Epithelial cell of esophagus (primary cell): ENCODE results near the gene ROBO4.

ENCODE experiments used
- DNase-seq: peaks from one replicate; pipeline ENCODE4 v3.0.0; 2010; ENCODE audit warnings: low read depth
- H3K4me3 ChIP-seq: 2 replicates; pipeline ENCODE4 v1.5.1; 2011; ENCODE audit warnings: mild to moderate bottlenecking, low read length, control low read depth
- TF ChIP-seq, protein P1 (sequence below): IDR thresholded peaks from 2 replicates; pipeline ENCODE4 v1.5.1; 2011; ENCODE audit warnings: low read depth, mild to moderate bottlenecking, low read length, control low read depth, inconsistent platforms; ENCODE audit not compliant: insufficient read depth; ENCODE audit errors: missing control alignments

The ROBO4 gene

DNA sequence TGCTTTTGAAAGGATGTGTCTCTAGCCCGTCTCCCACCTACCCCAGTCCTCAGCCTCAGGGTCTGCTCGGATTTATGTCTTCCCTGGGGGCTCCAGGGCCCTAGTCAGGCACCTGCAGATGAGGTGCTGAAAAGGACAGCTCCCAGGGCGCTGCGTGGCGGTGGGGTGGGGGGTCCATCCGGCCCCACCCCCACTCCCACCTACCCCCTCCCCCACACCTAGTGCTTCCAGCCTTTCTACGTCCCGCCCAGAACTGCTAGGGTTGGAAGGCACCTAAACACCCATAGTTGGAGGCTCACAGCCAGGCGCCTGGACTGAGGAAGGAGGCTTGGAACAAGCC lies 33.9 kb downstream of the ROBO4 start:
- H3K4me3 ChIP-seq, result no peak overlapping the region
- no peak for DNase-seq
- TF ChIP-seq, protein P1, sequence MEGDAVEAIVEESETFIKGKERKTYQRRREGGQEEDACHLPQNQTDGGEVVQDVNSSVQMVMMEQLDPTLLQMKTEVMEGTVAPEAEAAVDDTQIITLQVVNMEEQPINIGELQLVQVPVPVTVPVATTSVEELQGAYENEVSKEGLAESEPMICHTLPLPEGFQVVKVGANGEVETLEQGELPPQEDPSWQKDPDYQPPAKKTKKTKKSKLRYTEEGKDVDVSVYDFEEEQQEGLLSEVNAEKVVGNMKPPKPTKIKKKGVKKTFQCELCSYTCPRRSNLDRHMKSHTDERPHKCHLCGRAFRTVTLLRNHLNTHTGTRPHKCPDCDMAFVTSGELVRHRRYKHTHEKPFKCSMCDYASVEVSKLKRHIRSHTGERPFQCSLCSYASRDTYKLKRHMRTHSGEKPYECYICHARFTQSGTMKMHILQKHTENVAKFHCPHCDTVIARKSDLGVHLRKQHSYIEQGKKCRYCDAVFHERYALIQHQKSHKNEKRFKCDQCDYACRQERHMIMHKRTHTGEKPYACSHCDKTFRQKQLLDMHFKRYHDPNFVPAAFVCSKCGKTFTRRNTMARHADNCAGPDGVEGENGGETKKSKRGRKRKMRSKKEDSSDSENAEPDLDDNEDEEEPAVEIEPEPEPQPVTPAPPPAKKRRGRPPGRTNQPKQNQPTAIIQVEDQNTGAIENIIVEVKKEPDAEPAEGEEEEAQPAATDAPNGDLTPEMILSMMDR, result no peak

DNA sequence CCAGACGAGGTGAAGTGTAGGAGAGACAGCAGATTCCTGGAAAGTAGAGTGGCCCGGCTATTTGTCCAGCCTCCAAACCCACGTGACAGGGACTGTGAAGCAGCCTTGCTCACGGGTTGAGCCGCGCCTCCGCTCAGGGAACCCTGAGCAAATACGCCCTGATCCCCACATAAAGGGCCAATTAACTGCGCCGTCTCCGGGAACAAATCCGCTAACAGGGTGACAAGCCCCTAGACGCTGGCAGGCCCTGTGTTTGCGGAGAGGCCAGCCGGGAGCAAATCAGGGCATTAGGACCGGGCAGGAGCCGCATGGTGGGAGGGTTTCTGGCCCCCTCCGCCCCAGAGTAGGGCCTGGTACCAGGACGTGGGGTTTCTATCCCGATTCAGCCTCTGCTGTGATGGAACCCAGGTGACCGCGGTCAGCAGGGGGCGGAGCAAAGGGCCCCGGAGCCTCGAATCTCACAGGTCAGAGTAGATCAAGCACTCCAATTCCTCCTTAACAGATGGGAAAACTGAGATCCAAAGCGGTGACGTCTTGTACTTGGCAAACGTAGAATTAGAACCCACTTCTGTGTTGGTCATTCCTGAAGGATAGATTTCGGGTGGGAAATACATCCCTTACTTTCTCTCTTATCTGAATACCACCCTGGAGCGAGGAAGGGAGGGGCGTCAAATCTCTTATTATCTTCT lies 34.4 kb downstream of the ROBO4 start:
- no peak overlapping the region for H3K4me3 ChIP-seq
- TF ChIP-seq, protein P1, result no peak

DNA sequence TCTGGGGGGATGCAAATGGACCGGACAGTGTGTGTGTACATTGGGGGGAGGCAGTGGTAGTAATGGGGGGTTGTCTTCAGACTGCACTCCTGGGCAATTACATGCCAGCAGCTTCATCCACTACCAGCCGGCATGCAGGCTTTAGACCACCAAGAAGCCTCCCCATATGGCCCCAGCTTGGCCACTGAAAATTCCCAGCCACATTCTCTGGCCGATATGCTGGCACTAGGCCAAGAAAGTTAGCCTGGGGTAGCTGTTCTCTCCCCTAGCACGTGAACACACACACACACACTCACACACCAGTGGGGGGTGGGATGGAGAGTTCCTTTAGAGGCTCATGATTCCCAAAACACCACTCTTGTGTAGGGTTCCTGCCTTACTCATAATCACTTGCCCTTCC lies 36.0 kb downstream of the ROBO4 start:
- no peak for DNase-seq
- TF ChIP-seq, protein P1, result no peak
- H3K4me3 ChIP-seq, result no peak overlapping the region

More for the DNA sequence above, 34.4 kb downstream of the ROBO4 start:
- peak; percentile 28 for DNase-seq

DNA sequence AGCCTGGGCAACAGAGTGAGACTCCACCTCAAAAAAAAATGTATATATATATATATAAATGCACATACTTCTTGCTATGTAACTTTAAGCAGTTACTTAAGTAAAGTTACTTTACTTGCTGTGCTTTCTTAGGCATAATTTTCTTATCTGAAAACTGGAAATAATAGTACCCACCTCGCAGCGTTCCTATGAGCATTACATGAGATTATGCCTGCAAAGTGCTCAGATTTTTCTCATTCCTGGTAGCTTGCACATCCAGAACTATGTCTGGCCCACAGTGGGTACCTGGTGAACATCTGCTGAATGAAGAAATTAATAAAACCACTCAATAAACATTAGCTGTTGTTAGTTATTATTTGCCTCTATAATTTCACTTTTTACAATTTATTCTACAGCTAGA lies 38.5 kb downstream of the ROBO4 start:
- no peak for DNase-seq
- no peak overlapping the region for H3K4me3 ChIP-seq
- TF ChIP-seq, protein P1, result no peak

DNA sequence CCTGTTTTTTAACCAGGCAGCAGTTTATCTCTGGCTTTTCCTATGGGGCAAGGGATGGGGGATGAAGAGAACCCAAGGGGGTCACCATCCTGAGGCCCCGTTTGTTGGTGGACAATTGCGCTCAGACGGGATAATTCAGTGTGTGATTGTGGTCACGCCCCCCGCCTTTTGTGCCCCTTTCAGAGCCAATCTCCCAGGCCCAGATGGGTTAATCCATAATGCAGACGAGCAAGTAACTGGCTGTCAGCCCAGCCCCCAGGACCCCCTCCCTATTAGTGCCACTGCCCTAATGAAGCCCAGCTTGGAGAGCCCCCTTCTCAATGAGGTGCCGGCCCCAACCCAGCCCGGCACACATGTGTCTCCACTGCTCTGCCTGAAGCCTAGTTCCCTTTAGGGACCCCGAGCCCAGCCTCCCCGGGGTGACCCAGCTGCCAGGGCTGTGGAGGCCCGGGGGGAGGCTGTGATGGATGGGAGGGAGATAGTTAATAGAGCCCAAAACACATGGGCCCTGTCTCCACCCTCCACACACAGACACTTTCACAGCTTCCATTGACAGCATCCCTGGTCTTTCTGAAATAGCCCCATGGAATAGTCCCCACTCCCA lies 51.5 kb downstream of the ROBO4 start:
- TF ChIP-seq, protein P1, result no peak
- H3K4me3 ChIP-seq, result no peak overlapping the region
- no peak for DNase-seq

DNA sequence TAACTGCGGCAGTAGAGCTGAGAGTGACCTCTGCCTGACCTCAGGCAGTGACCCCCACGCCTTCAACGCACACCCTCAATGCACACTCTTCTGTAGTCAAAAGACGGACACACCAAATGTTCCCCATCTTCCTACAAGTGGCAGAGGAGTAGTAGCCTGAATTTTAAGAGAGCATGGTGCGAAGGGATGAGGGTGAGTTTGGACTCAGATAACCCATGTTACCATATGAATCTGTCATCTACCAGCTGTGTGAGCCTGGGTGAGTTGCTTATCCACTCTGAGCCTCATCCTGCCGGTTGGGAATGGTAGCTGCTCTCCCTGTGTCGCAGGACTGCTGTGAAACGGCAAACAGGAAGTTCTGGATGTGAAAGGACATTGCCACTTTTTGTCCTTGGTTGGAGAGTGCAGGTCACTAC lies 53.0 kb downstream of the ROBO4 start:
- no peak overlapping the region for H3K4me3 ChIP-seq
- no peak for DNase-seq
- TF ChIP-seq, protein P1, result no peak

DNA sequence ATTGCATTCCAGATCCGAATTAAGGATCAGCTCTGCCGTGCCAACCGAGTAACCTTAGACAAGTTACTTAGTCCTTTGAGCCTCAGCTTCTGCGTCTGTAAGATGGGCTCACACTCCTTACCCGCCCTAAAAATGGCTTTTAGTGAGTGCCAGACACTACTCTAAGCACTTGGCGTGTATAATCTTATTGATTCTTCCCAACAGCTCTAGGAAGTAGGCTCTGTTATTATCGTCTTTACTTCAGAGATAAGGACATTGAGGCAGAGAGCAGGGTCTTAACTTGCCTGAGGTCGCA lies 54.1 kb downstream of the ROBO4 start:
- H3K4me3 ChIP-seq, result no peak overlapping the region
- TF ChIP-seq, protein P1, result no peak

More for the DNA sequence above, 54.1 kb downstream of the ROBO4 start:
- no peak for DNase-seq
